PC-3 (cell line): Measurements from ENCODE around the gene TMUB2. TPM values are rescaled to one million over a fixed set of nuclear protein-coding genes. Genes with fewer than 3 reads are reported as not detected.
A peak's percentile ranks its signal among the peaks of the same experiment; 100 is the strongest.

Experiments
- ATAC-seq: fragments of 200-7000 bp; cut with Tn5 transposase; 2 replicates; pipeline ENCODE4 v1.9.1; 2020; ENCODE audit warnings: mild to moderate bottlenecking, moderate library complexity
- BruUV-seq: library from RNA; stranded (reverse); fragments of 400-500 nt; replicated peaks from 2 replicates; lab custom pipeline; 2021; lab: Mats Ljungman, UMichigan
- CTCF ChIA-PET: fragments of 300-600 bp; sonication (Branson Sonifier 250); formaldehyde crosslinking; loops from one replicate; lab custom pipeline; 2022; ENCODE audit warnings: antibody characterized with exemption; lab: Charles Lee
- POLR2A ChIA-PET: fragments of 300-600 bp; sonication (Branson Sonifier 250); formaldehyde crosslinking; loops from one replicate; lab custom pipeline; 2022; ENCODE audit warnings: antibody characterized with exemption; ENCODE audit not compliant: unreplicated experiment; lab: Charles Lee
- DNase-seq: peaks from one replicate; pipeline ENCODE4 v3.0.0-alpha.2; 2015
- H2AFZ ChIP-seq: fragments of 300-600 bp; sonication (generic); 2 replicates; pipeline ENCODE4 v1.6.0; 2016; ENCODE audit warnings: antibody characterized with exemption, low read length
- H3F3A ChIP-seq: fragments of 300-600 bp; sonication (generic); one replicate; pipeline ENCODE4 v1.6.0; 2017; ENCODE audit warnings: antibody characterized with exemption, low read length, control low read depth, mild to moderate bottlenecking; ENCODE audit not compliant: unreplicated experiment
- H3K27ac ChIP-seq: fragments of 300-600 bp; sonication (generic); 2 replicates; pipeline ENCODE4 v1.5.1; 2016; ENCODE audit warnings: mild to moderate bottlenecking, low read length
- H3K27me3 ChIP-seq: fragments of 300-600 bp; sonication (generic); 2 replicates; pipeline ENCODE4 v1.6.1; 2016; ENCODE audit warnings: low read length, mixed read lengths
- H3K36me3 ChIP-seq: fragments of 300-600 bp; sonication (generic); 2 replicates; pipeline ENCODE4 v1.6.1; 2016; ENCODE audit warnings: low read depth, mixed run types, low read length, mixed read lengths
- H3K4me1 ChIP-seq: fragments of 300-600 bp; sonication (generic); 2 replicates; pipeline ENCODE4 v1.5.1; 2016; ENCODE audit warnings: low read length; ENCODE audit not compliant: insufficient read depth
- H3K4me2 ChIP-seq: fragments of 300-600 bp; sonication (generic); 2 replicates; pipeline ENCODE4 v1.6.0; 2016; ENCODE audit warnings: low read length
- H3K4me3 ChIP-seq: fragments of 300-600 bp; sonication (generic); 2 replicates; pipeline ENCODE4 v1.5.1; 2016; ENCODE audit warnings: mild to moderate bottlenecking, low read length, mixed read lengths
- H3K79me2 ChIP-seq: fragments of 300-600 bp; sonication (generic); 2 replicates; pipeline ENCODE4 v1.6.1; 2017; ENCODE audit warnings: low read length, mixed read lengths
- H3K9ac ChIP-seq: fragments of 300-600 bp; sonication (generic); 2 replicates; pipeline ENCODE4 v1.6.0; 2016; ENCODE audit warnings: mild to moderate bottlenecking, low read length
- H3K9me2 ChIP-seq: fragments of 300-600 bp; sonication (generic); replicated peaks from 2 replicates; pipeline ENCODE4 v1.6.1; 2016; ENCODE audit warnings: mixed run types, low read length, mixed read lengths
- H3K9me3 ChIP-seq: fragments of 300-600 bp; sonication (generic); 2 replicates; pipeline ENCODE4 v1.6.1; 2016; ENCODE audit warnings: low read length, mixed read lengths
- H4K20me1 ChIP-seq: fragments of 300-600 bp; sonication (generic); 2 replicates; pipeline ENCODE4 v1.6.1; 2016; ENCODE audit warnings: low read length, mixed read lengths
- EZH2 ChIP-seq: fragments of 300-600 bp; sonication (generic); IDR thresholded peaks from one replicate; pipeline ENCODE4 v1.6.1; 2017; ENCODE audit warnings: antibody characterized with exemption, mild to moderate bottlenecking, low read length; ENCODE audit not compliant: unreplicated experiment
- EZH2phosphoT487 ChIP-seq: fragments of 300-600 bp; sonication (generic); IDR thresholded peaks from 2 replicates; pipeline ENCODE4 v1.6.1; 2018; ENCODE audit warnings: mild to moderate bottlenecking, antibody characterized with exemption, low read length, borderline replicate concordance
- intact Hi-C: fragments of 100-400 bp; cut with micrococcal nuclease; formaldehyde crosslinking; loops from 2 replicates; pipeline ENCODE4 v1.9.0; 2023
- total RNA-seq: library from RNA; depleted of rRNA; stranded (reverse); fragments of >200 nt; gene quantifications from 2 replicates; pipeline ENCODE4 v1.2.3, GENCODE V29; 2014
- TF ChIP-seq, protein P1 (sequence below): fragments of 300-600 bp; sonication (generic); conservative IDR thresholded peaks from 2 replicates; pipeline ENCODE4 v1.5.1; 2017; ENCODE audit warnings: antibody characterized with exemption, low read depth, mild to moderate bottlenecking, low read length

The TMUB2 gene
- total RNA-seq, 1 experiment from 2014 or later: 43.4 TPM

DNA sequence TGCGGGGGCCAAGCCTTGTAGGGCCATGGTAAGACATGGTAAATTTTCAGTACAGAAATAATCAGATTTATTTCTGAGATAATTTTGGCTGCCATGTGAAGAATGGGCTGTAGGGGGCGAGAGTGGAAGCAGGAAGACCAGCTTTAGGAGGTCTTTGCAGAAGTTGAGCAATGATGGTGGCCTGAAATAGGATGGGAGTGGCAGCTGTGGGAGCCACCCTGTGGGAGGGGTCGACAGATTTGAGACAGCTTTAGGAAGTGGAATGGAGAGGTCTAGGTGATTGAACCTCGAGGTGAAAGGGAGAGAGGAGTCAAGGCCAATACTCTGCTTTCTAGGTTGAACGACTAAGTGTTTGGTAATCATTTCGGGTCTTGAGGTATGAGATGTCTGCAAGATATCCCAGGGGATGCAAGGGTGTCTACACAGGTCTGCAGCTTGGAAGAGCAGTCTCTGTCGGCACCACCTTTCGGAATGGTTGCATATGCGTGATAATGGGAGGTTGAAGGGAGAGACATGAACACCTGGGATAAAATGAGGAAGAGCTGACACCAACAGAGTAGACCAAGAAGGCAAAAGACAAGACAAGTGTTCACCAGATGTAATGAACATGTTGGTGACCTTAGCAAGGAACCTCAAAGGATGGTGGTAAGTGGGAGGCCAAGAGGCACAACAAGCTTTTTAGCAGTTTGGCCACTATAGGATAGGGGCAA, 17.1 kb downstream of the TMUB2 start:
- peaks cover 38% of the 10 kb centered on the region for H3K4me1 ChIP-seq
- H2AFZ ChIP-seq: no peak overlapping the region
- TF ChIP-seq EZH2phosphoT487: no peak
- TF ChIP-seq, protein P1, sequence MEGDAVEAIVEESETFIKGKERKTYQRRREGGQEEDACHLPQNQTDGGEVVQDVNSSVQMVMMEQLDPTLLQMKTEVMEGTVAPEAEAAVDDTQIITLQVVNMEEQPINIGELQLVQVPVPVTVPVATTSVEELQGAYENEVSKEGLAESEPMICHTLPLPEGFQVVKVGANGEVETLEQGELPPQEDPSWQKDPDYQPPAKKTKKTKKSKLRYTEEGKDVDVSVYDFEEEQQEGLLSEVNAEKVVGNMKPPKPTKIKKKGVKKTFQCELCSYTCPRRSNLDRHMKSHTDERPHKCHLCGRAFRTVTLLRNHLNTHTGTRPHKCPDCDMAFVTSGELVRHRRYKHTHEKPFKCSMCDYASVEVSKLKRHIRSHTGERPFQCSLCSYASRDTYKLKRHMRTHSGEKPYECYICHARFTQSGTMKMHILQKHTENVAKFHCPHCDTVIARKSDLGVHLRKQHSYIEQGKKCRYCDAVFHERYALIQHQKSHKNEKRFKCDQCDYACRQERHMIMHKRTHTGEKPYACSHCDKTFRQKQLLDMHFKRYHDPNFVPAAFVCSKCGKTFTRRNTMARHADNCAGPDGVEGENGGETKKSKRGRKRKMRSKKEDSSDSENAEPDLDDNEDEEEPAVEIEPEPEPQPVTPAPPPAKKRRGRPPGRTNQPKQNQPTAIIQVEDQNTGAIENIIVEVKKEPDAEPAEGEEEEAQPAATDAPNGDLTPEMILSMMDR: peak; percentile 89
- no peaks in the 10 kb centered on the region for H4K20me1 ChIP-seq
- H3F3A ChIP-seq: peaks cover 4% of the 10 kb centered on the region
- intact Hi-C loops: no loop called here
- H3K27me3 ChIP-seq: no peaks in the 10 kb centered on the region
- no peaks in the 10 kb centered on the region for H3K9me3 ChIP-seq
- H3K36me3 ChIP-seq: peaks cover 17% of the 10 kb centered on the region
- H3K27ac ChIP-seq: 0 out of 2 replicates have a peak overlapping the region, but pooled peaks have one; percentile 4
- H3K4me3 ChIP-seq: no peak overlapping the region
- ATAC-seq: no peak
- peaks cover 13% of the 10 kb centered on the region for H3K79me2 ChIP-seq
- H3K9ac ChIP-seq: no peak overlapping the region
- peak overlapping the region; percentile 4; the same call in 1 of the 2 replicates for H3K4me2 ChIP-seq
- ChIA-PET CTCF (interaction anchor here (1.3 kb wide), 1 partner anchor 142 kb away, joined by 3 read pairs; the partner anchor contains the start of gene GRN), POLR2A (no interaction called here)
- peak; percentile 67 for DNase-seq
- no peaks in the 10 kb centered on the region for H3K9me2 ChIP-seq
- BruUV-seq: no TSS peak

DNA sequence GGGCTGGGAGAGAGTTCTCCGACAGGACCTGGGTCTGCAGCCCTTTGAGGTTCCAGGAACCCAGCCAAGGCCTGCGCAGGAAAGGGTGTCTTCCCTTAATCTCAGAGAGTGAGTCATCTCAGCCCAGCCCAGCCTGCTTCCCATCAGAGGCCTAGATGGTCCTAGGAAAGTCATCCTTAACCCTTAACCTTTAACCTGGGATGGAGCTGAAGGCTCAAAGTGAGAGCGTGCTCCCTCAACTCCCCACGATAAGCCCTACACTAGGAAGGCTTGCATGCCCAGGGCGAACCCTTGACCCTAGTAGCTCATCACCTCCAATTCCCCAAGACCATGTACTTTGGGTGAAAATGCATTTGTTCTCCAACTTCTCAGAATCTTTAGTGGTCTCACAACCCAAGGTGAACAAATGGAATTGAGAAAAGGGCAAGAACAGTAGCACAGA, 17.7 kb downstream of the TMUB2 start:
- Histone ChIP-seq H3K27ac (0 out of 2 replicates have a peak overlapping the region, but pooled peaks have one; percentile 4), H4K20me1 (no peaks in the 10 kb centered on the region), H3K4me3 (no peak overlapping the region), H3K9me3 (no peaks in the 10 kb centered on the region), H3K4me2 (peak overlapping the region; percentile 4; the same call in 1 of the 2 replicates), H3K79me2 (peaks cover 10% of the 10 kb centered on the region), H3F3A (peaks cover 4% of the 10 kb centered on the region), H2AFZ (no peak overlapping the region), H3K4me1 (peaks cover 44% of the 10 kb centered on the region), H3K27me3 (no peaks in the 10 kb centered on the region), H3K9me2 (no peaks in the 10 kb centered on the region), H3K36me3 (peaks cover 23% of the 10 kb centered on the region), H3K9ac (no peak overlapping the region)
- no TSS peak for BruUV-seq
- CTCF ChIA-PET: no interaction called here
- POLR2A ChIA-PET: no interaction called here
- DNase-seq (peak; percentile 77), ATAC-seq (peak; percentile 18)
- intact Hi-C loops: no loop called here
- no peak for TF ChIP-seq EZH2phosphoT487
- TF ChIP-seq, protein P1: no peak
- no peak for TF ChIP-seq EZH2
